SK-N-SH (cell line): Measurements from ENCODE around the gene SNAI1. TPM values are rescaled to one million over a fixed set of nuclear protein-coding genes. Genes with fewer than 3 reads are reported as not detected.

Source experiments
- CTCF ChIA-PET: fragments of 300-600, 350-600 bp; formaldehyde crosslinking; extraction: SDS; loops from one replicate; lab custom pipeline; 2021; lab: Yijun Ruan, JAX
- POLR2A ChIA-PET: fragments of 350-600 bp; sonication (Branson Sonifier 250); formaldehyde crosslinking; extraction: SDS; loops from one replicate; lab custom pipeline; 2020; ENCODE audit warnings: antibody characterized with exemption, inconsistent platforms; lab: Yijun Ruan, JAX
- DNase-seq: peaks from one replicate; pipeline ENCODE4 v3.0.0; 2012
- H2AFZ ChIP-seq: fragments of 200-600 bp; sonication (generic); 2 replicates; pipeline ENCODE4 v1.8.1; 2016; ENCODE audit warnings: antibody characterized with exemption, mild to moderate bottlenecking, low read depth
- H3F3A ChIP-seq: fragments of 200-600 bp; sonication (generic); replicated peaks from 2 replicates; pipeline ENCODE3; 2016; ENCODE audit warnings: antibody characterized with exemption, mild to moderate bottlenecking; ENCODE audit not compliant: insufficient read depth
- H3K27ac ChIP-seq, 2 experiments: fragments of 200-500 bp in 1 of 2; fragments of 200-600 bp in 1 of 2; sonication (Bioruptor generic) in 1 of 2; sonication (generic), shearing (Covaris generic) in 1 of 2; 2 replicates each; pipeline versions ENCODE4 v1.5.1 to v1.6.1; 2014 to 2016; ENCODE audit warnings: low read depth in 2 of 2, inconsistent platforms in 1 of 2, low read length in 1 of 2, mild to moderate bottlenecking in 1 of 2, mixed read lengths in 1 of 2
- H3K27me3 ChIP-seq: fragments of 200-600 bp; sonication (generic), shearing (Covaris generic); 2 replicates; pipeline ENCODE4 v1.6.1; 2016; ENCODE audit warnings: mixed run types; ENCODE audit not compliant: insufficient read depth
- H3K36me3 ChIP-seq, 2 experiments: fragments of 200-500 bp in 1 of 2; fragments of 200-600 bp in 1 of 2; sonication (Bioruptor generic) in 1 of 2; sonication (generic) in 1 of 2; replicated peaks in 1 of 2; 2 replicates each; pipeline versions ENCODE3 to v1.5.1; 2014 to 2016; ENCODE audit warnings: low read length in 1 of 2, mild to moderate bottlenecking in 1 of 2; ENCODE audit not compliant: insufficient read depth in 2 of 2, control insufficient read depth in 1 of 2
- H3K4me1 ChIP-seq, 2 experiments: fragments of 200-500 bp in 1 of 2; fragments of 200-600 bp in 1 of 2; sonication (Bioruptor generic) in 1 of 2; sonication (generic), shearing (Covaris generic) in 1 of 2; 2 replicates each; pipeline versions ENCODE4 v1.5.1 to v1.6.1; 2014 to 2016; ENCODE audit warnings: low read depth in 1 of 2, low read length in 1 of 2, mixed run types in 1 of 2; ENCODE audit not compliant: insufficient read depth in 2 of 2, control insufficient read depth in 1 of 2
- H3K4me2 ChIP-seq: fragments of 200-600 bp; sonication (generic), shearing (Covaris generic); 2 replicates; pipeline ENCODE4 v1.6.1; 2017; ENCODE audit warnings: mixed run types
- H3K4me3 ChIP-seq, 2 experiments: fragments of 200-500 bp in 1 of 2; fragments of 200-600 bp in 1 of 2; sonication (Bioruptor generic) in 1 of 2; sonication (generic), shearing (Covaris generic) in 1 of 2; 2 replicates each; pipeline versions ENCODE4 v1.5.1 to v1.8.1; 2014 to 2016; ENCODE audit warnings: low read depth in 2 of 2, inconsistent platforms in 1 of 2, low read length in 1 of 2, mild to moderate bottlenecking in 1 of 2, mixed read lengths in 1 of 2, moderate library complexity in 1 of 2
- H3K79me2 ChIP-seq: fragments of 200-600 bp; sonication (generic); 2 replicates; pipeline ENCODE4 v1.8.1; 2017; ENCODE audit warnings: mild to moderate bottlenecking; ENCODE audit not compliant: insufficient read depth
- H3K9ac ChIP-seq: fragments of 200-600 bp; sonication (generic); 2 replicates; pipeline ENCODE4 v1.6.1; 2017; ENCODE audit warnings: mixed run types
- H3K9me2 ChIP-seq: fragments of 200-600 bp; sonication (generic); 2 replicates; pipeline ENCODE4 v1.6.1; 2017; ENCODE audit warnings: mixed run types
- H3K9me3 ChIP-seq: fragments of 200-600 bp; sonication (generic); 2 replicates; pipeline ENCODE4 v1.6.1; 2017; ENCODE audit warnings: mixed run types, mild to moderate bottlenecking, moderate library complexity
- H4K20me1 ChIP-seq: fragments of 200-600 bp; sonication (generic); 2 replicates; pipeline ENCODE4 v1.6.1; 2017; ENCODE audit warnings: mild to moderate bottlenecking, mixed run types; ENCODE audit not compliant: insufficient read depth
- CHD2 ChIP-seq: fragments of 150-350 bp; IDR thresholded peaks from 2 replicates; pipeline ENCODE4 v1.6.1; 2018; ENCODE audit warnings: low read length; ENCODE audit not compliant: partially characterized antibody
- EP300 ChIP-seq, 2 experiments: IDR thresholded peaks; 2 replicates each; pipeline versions ENCODE4 v1.4.0 to v1.6.1; 2012; ENCODE audit warnings: borderline replicate concordance in 1 of 2, low read depth in 1 of 2, low read length in 1 of 2
- EZH2phosphoT487 ChIP-seq: fragments of 200-600 bp; sonication (generic); IDR thresholded peaks from 2 replicates; pipeline ENCODE4 v1.6.1; 2017; ENCODE audit warnings: low read depth, mixed run types, mild to moderate bottlenecking, antibody characterized with exemption, moderate library complexity, borderline replicate concordance
- FOSL2 ChIP-seq: IDR thresholded peaks from 2 replicates; pipeline ENCODE4 v1.4.0; 2012; ENCODE audit warnings: low read depth, mild to moderate bottlenecking, moderate library complexity, borderline replicate concordance
- FOXJ3 ChIP-seq: sonication (generic); formaldehyde crosslinking; IDR thresholded peaks from 2 replicates; pipeline ENCODE4 v1.5.1; 2020; ENCODE audit warnings: mild to moderate bottlenecking, missing genetic modification reagents
- FOXM1 ChIP-seq: IDR thresholded peaks from 2 replicates; pipeline ENCODE4 v1.4.0; 2012; ENCODE audit warnings: low read depth, mild to moderate bottlenecking
- GATA2 ChIP-seq: sonication (generic); formaldehyde crosslinking; IDR thresholded peaks from 2 replicates; pipeline ENCODE4 v1.5.0; 2020; ENCODE audit warnings: mild to moderate bottlenecking, missing genetic modification reagents
- JUND ChIP-seq: IDR thresholded peaks from 2 replicates; pipeline ENCODE4 v1.4.0; 2012
- MXI1 ChIP-seq: IDR thresholded peaks from 2 replicates; pipeline ENCODE4 v1.6.1; 2012; ENCODE audit warnings: mild to moderate bottlenecking, low read depth, low read length, improper control_type of control experiment
- NFIC ChIP-seq: IDR thresholded peaks from 2 replicates; pipeline ENCODE4 v1.4.0; 2012; ENCODE audit warnings: borderline replicate concordance
- NRF1 ChIP-seq: IDR thresholded peaks from 2 replicates; pipeline ENCODE4 v1.6.1; 2012; ENCODE audit warnings: low read depth, mild to moderate bottlenecking, low read length
- PBX3 ChIP-seq: IDR thresholded peaks from 2 replicates; pipeline ENCODE4; 2012
- RCOR1 ChIP-seq: fragments of 150-350 bp; IDR thresholded peaks from 2 replicates; pipeline ENCODE4 v1.6.1; 2017; ENCODE audit warnings: antibody characterized with exemption, low read length
- RFX5 ChIP-seq: IDR thresholded peaks from 2 replicates; pipeline ENCODE4 v1.6.1; 2012; ENCODE audit warnings: mild to moderate bottlenecking, improper control_type of control experiment, low read length
- RXRA ChIP-seq: IDR thresholded peaks from 2 replicates; pipeline ENCODE4 v1.4.0; 2012; ENCODE audit warnings: low read depth, mild to moderate bottlenecking, borderline replicate concordance
- SMC3 ChIP-seq: IDR thresholded peaks from 2 replicates; pipeline ENCODE4 v1.6.1; 2012; ENCODE audit warnings: low read depth, low read length, improper control_type of control experiment
- TAF1 ChIP-seq: IDR thresholded peaks from 2 replicates; pipeline ENCODE4 v1.6.1; 2012; ENCODE audit warnings: low read depth, mild to moderate bottlenecking, low read length, moderate library complexity, borderline replicate concordance
- USF1 ChIP-seq: IDR thresholded peaks from 2 replicates; pipeline ENCODE4 v1.4.0; 2012; ENCODE audit warnings: low read depth, borderline replicate concordance
- USF2 ChIP-seq: fragments of 150-350 bp; IDR thresholded peaks from 2 replicates; pipeline ENCODE4 v1.6.1; 2017; ENCODE audit warnings: antibody characterized with exemption, low read length, low read depth, borderline replicate concordance
- YY1 ChIP-seq: IDR thresholded peaks from 2 replicates; pipeline ENCODE4 v1.4.0; 2012; ENCODE audit warnings: low read depth, mild to moderate bottlenecking
- WGBS: methylation state at CpG from one replicate; pipeline ENCODE4 v1.1.6; 2017; ENCODE audit warnings: low lambda C conversion rate; 5-methylcytosine and 5-hydroxymethylcytosine counted together
- polyA plus RNA-seq, 3 experiments: library from polyadenylated mRNA; depleted of rRNA; stranded (reverse); fragments of >200 nt; gene quantifications; 2 replicates each; pipeline ENCODE4 v1.2.3, GENCODE V29; 2012

The SNAI1 gene
- polyA plus RNA-seq, 1 of the 3 experiments (the other 2 are of a cell fraction) = 6.2 TPM

GRCh38 chr20:50027611-50028105 lies 44.9 kb downstream of the SNAI1 start (continued):
- TF ChIP-seq FOXM1 (no peak), TAF1 (no peak), FOSL2 (peak; percentile 86), EP300 (IDR thresholded peaks at IDR 0.05; ENCODE audit: borderline replicate concordance in 1 of 2, low read depth in 1 of 2, low read length in 1 of 2) (peak; percentile 78 to 83; a peak in 3 of 4 replicates), PBX3 (peak; percentile 86), MXI1 (peak; percentile 99)

- H3K9ac ChIP-seq = no peak overlapping the region
- no peak overlapping the region for H2AFZ ChIP-seq
- CTCF ChIA-PET = interaction anchor here (1.2 to 3.1 kb wide), 3 partner anchors 16 to 50 kb away, joined by 3 to 15 read pairs (median 8); no protein-coding TSS in a partner anchor
- no peak for TF ChIP-seq USF2
- H3K79me2 ChIP-seq = no peaks in the 10 kb centered on the region
- no peaks in the 10 kb centered on the region for H3K9me2 ChIP-seq
- no peaks in the 10 kb centered on the region for H3K27me3 ChIP-seq
- peak overlapping the region; percentile 89 for H3K27ac ChIP-seq
- 94% methylated on average over 14 of the region's 15 CpGs for WGBS
- no peaks in the 10 kb centered on the region for H3K9me3 ChIP-seq
- no peaks in the 10 kb centered on the region for H4K20me1 ChIP-seq
- no peaks in the 10 kb centered on the region for H3K36me3 ChIP-seq
- no peak for DNase-seq
- H3K4me2 ChIP-seq = no peak overlapping the region
- H3K4me3 ChIP-seq = no peak overlapping the region
- peaks cover 14% of the 10 kb centered on the region for H3F3A ChIP-seq
- peaks cover 28 to 41% of the 10 kb centered on the region in 2 experiments; a peak in 3 of 4 replicates for H3K4me1 ChIP-seq
- POLR2A ChIA-PET = interaction anchor here (1.3 to 1.7 kb wide), 2 partner anchors 15 to 46 kb away, joined by 3 to 6 read pairs; partner anchors contain the start of gene SNAI1
Measured at GRCh38 chr20:50029083-50029696, 46.4 kb downstream of the SNAI1 start.

GRCh38 chr20:50029697-50030461 lies 47.1 kb downstream of the SNAI1 start:
- Histone ChIP-seq H3K36me3 (no peaks in the 10 kb centered on the region), H3K79me2 (no peaks in the 10 kb centered on the region), H3K4me3 (no peak overlapping the region), H3K4me2 (peak overlapping the region; percentile 60), H3K4me1 (peaks cover 34 to 46% of the 10 kb centered on the region in 2 experiments; a peak in 3 of 4 replicates), H3K9me2 (no peaks in the 10 kb centered on the region), H4K20me1 (no peaks in the 10 kb centered on the region), H2AFZ (no peak overlapping the region), H3K27me3 (no peaks in the 10 kb centered on the region), H3K9me3 (no peaks in the 10 kb centered on the region), H3K27ac (peak overlapping the region; percentile 89), H3K9ac (peak overlapping the region; percentile 52; the same call in 1 of the 2 replicates), H3F3A (peaks cover 20% of the 10 kb centered on the region)
- peak; percentile 60 for DNase-seq
- POLR2A ChIA-PET = interaction anchor here (1.5 to 1.7 kb wide), 2 partner anchors 10 to 46 kb away, joined by 4 to 6 read pairs; partner anchors contain the start of gene SNAI1
- 53% methylated on average over 12 of the region's 19 CpGs for WGBS
- CTCF ChIA-PET = interaction anchor here (1.1 to 3.1 kb wide), 6 partner anchors 11 to 51 kb away, joined by 3 to 15 read pairs (median 4); no protein-coding TSS in a partner anchor
- TF ChIP-seq NRF1 (no peak), NFIC (peak; percentile 99), RFX5 (no peak), FOSL2 (peak; percentile 91; the same call in 1 of the 2 replicates), EP300 (IDR thresholded peaks at IDR 0.05; ENCODE audit: borderline replicate concordance in 1 of 2, low read depth in 1 of 2, low read length in 1 of 2) (peak; percentile 35 to 93), SMC3 (no peak), JUND (peak; percentile 87), MXI1 (no peak), CHD2 (peak; percentile 9), USF1 (peak; percentile 64), EZH2phosphoT487 (no peak), RCOR1 (no peak), FOXM1 (peak; percentile 54; the same call in 1 of the 2 replicates), RXRA (peak; percentile 91; the same call in 1 of the 2 replicates), FOXJ3 (CRISPR knock-in tag) (no peak), GATA2 (CRISPR knock-in tag) (no peak), YY1 (no peak)
